Measurements from ENCODE around the gene NAPG.
"Not testable (repeated sequence)": the region's sequence is repeated elsewhere in the genome, so short reads cannot be mapped to it uniquely, and the experiment has no call there.

- TF ChIP-seq, protein P1, sequence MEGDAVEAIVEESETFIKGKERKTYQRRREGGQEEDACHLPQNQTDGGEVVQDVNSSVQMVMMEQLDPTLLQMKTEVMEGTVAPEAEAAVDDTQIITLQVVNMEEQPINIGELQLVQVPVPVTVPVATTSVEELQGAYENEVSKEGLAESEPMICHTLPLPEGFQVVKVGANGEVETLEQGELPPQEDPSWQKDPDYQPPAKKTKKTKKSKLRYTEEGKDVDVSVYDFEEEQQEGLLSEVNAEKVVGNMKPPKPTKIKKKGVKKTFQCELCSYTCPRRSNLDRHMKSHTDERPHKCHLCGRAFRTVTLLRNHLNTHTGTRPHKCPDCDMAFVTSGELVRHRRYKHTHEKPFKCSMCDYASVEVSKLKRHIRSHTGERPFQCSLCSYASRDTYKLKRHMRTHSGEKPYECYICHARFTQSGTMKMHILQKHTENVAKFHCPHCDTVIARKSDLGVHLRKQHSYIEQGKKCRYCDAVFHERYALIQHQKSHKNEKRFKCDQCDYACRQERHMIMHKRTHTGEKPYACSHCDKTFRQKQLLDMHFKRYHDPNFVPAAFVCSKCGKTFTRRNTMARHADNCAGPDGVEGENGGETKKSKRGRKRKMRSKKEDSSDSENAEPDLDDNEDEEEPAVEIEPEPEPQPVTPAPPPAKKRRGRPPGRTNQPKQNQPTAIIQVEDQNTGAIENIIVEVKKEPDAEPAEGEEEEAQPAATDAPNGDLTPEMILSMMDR (IDR thresholded peaks at IDR 0.05; ENCODE audit: low read depth, low read length) = not testable (repeated sequence)
- TF ChIP-seq EZH2phosphoT487 (IDR thresholded peaks at IDR 0.05; ENCODE audit: low read depth) = not testable (repeated sequence)
Measured at GRCh38 chr18:10569941-10570340, 44.1 kb downstream of the NAPG start.
